CD14-positive monocyte (primary cell): ENCODE measurements around the gene GRK3. TPM values are rescaled to one million over a fixed set of nuclear protein-coding genes. Genes with fewer than 3 reads are reported as not detected.

ENCODE experiments used
- DNase-seq, 3 donors: peaks; one replicate each; pipeline ENCODE4 v3.0.0-alpha.2; 2011 to 2022
- H2AFZ ChIP-seq: 2 replicates; pipeline ENCODE4 v1.6.0; 2012; ENCODE audit warnings: mild to moderate bottlenecking, low read depth, low read length, inconsistent platforms; ENCODE audit not compliant: insufficient read depth, poor library complexity, severe bottlenecking
- H3K27ac ChIP-seq, 2 donors: 1 replicate in 1 of 2; 2 replicates in 1 of 2; pipeline ENCODE4 v1.5.1; 2012 to 2013; ENCODE audit warnings: low read length in 2 of 2, control low read depth in 1 of 2, inconsistent platforms in 1 of 2, low read depth in 1 of 2, mild to moderate bottlenecking in 1 of 2
- H3K27me3 ChIP-seq, 2 donors: one replicate each; pipeline versions ENCODE4 v1.6.0 to v1.6.1; 2011 to 2013; ENCODE audit warnings: low read length in 2 of 2; ENCODE audit not compliant: control insufficient read depth in 2 of 2, insufficient read depth in 2 of 2
- H3K36me3 ChIP-seq, 2 donors: replicated peaks in 1 of 2; 1 replicate in 1 of 2; 2 replicates in 1 of 2; pipeline versions ENCODE4 v1.5.1 to v1.6.1; 2012 to 2013; ENCODE audit warnings: low read length in 2 of 2, control low read depth in 1 of 2, inconsistent platforms in 1 of 2, mild to moderate bottlenecking in 1 of 2; ENCODE audit not compliant: insufficient read depth in 2 of 2, control insufficient read depth in 1 of 2
- H3K4me1 ChIP-seq, 2 donors: 1 replicate in 1 of 2; 2 replicates in 1 of 2; pipeline versions ENCODE4 v1.5.1 to v1.6.1; 2012 to 2013; ENCODE audit warnings: low read length in 2 of 2, control low read depth in 1 of 2, inconsistent platforms in 1 of 2, mild to moderate bottlenecking in 1 of 2, moderate library complexity in 1 of 2; ENCODE audit not compliant: insufficient read depth in 2 of 2, control insufficient read depth in 1 of 2
- H3K4me2 ChIP-seq: replicated peaks from 2 replicates; pipeline ENCODE3; 2012; ENCODE audit warnings: low read length, moderate library complexity, mild to moderate bottlenecking; ENCODE audit not compliant: poor library complexity, severe bottlenecking; ENCODE audit errors: extremely low read depth
- H3K4me3 ChIP-seq, 3 experiments: fragments of 200-600 bp in 1 of 3; sonication (generic) in 1 of 3; replicated peaks in 1 of 3; 1 replicate in 2 of 3; 2 replicates in 1 of 3; pipeline ENCODE4 v1.5.1; 2011 to 2013; ENCODE audit warnings: low read length in 3 of 3, mild to moderate bottlenecking in 3 of 3, control low read depth in 2 of 3, low read depth in 2 of 3, inconsistent platforms in 1 of 3, moderate library complexity in 1 of 3
- H3K79me2 ChIP-seq: 2 replicates; pipeline ENCODE4 v1.6.0; 2012; ENCODE audit warnings: mild to moderate bottlenecking, control low read depth, inconsistent platforms, low read length, moderate library complexity; ENCODE audit not compliant: insufficient read depth
- H3K9ac ChIP-seq: 2 replicates; pipeline ENCODE4 v1.6.0; 2017; ENCODE audit warnings: low read length, mild to moderate bottlenecking; ENCODE audit not compliant: insufficient read depth, poor library complexity, severe bottlenecking
- H3K9me3 ChIP-seq, 2 donors: replicated peaks in 1 of 2; 1 replicate in 1 of 2; 2 replicates in 1 of 2; pipeline versions ENCODE4 v1.5.1 to v1.6.1; 2012 to 2013; ENCODE audit warnings: low read length in 2 of 2, control low read depth in 1 of 2; ENCODE audit not compliant: control insufficient read depth in 1 of 2, insufficient read depth in 1 of 2
- H4K20me1 ChIP-seq: 2 replicates; pipeline ENCODE4 v1.6.0; 2012; ENCODE audit warnings: mild to moderate bottlenecking, low read length, control low read depth, moderate library complexity; ENCODE audit not compliant: insufficient read depth
- H3K27ac Mint-ChIP-seq, 7 donors: one replicate each; pipeline ENCODE4 v1.8.0; 2020; ENCODE audit warnings: mild to moderate bottlenecking in 7 of 7, mixed read lengths in 7 of 7, moderate library complexity in 6 of 7, inconsistent platforms in 2 of 7
- H3K27me3 Mint-ChIP-seq, 3 donors: one replicate each; pipeline ENCODE4 v1.8.0; 2021 to 2022; ENCODE audit warnings: low read depth in 3 of 3, mild to moderate bottlenecking in 3 of 3, mixed read lengths in 3 of 3, moderate library complexity in 3 of 3, inconsistent platforms in 1 of 3
- H3K36me3 Mint-ChIP-seq, 2 donors: one replicate each; pipeline ENCODE4 v1.8.0; 2020; ENCODE audit warnings: mixed read lengths in 2 of 2, inconsistent platforms in 1 of 2, mild to moderate bottlenecking in 1 of 2
- H3K4me1 Mint-ChIP-seq: one replicate; pipeline ENCODE4 v1.8.0; 2020; ENCODE audit warnings: mild to moderate bottlenecking, mixed read lengths
- H3K4me3 Mint-ChIP-seq, 2 donors: one replicate each; pipeline ENCODE4 v1.8.0; 2020; ENCODE audit warnings: mild to moderate bottlenecking in 2 of 2, mixed read lengths in 2 of 2, moderate library complexity in 1 of 2
- H3K9me3 Mint-ChIP-seq, 7 donors: one replicate each; pipeline ENCODE4 v1.8.0; 2020 to 2022; ENCODE audit warnings: mixed read lengths in 7 of 7, mild to moderate bottlenecking in 6 of 7, moderate library complexity in 6 of 7, inconsistent platforms in 2 of 7
- WGBS: methylation state at CpG from one replicate; pipeline ENCODE4 v1.1.5; 2013; ENCODE audit warnings: missing lambda C conversion rate; ENCODE audit not compliant: insufficient coverage; 5-methylcytosine and 5-hydroxymethylcytosine counted together
- intact Hi-C, 2 donors: fragments of 100-400 bp; cut with micrococcal nuclease; formaldehyde crosslinking; loops; one replicate each; pipeline versions ENCODE4 v1.15.0 to v1.15.1; 2023
- polyA plus RNA-seq, 3 donors: library from polyadenylated mRNA; depleted of rRNA in 1 of 3; unstranded in 2 of 3; stranded (reverse) in 1 of 3; fragments of 300-500 nt in 2 of 3; fragments of >200 nt in 1 of 3; fragmentation: Illumina TruSeq in 2 of 3; gene quantifications; 1 replicate in 2 of 3; 2 replicates in 1 of 3; pipeline ENCODE4 v1.2.3, GENCODE V29; 2012 to 2021
- TF ChIP-seq, protein P1 (sequence below): fragments of 200-600 bp; IDR thresholded peaks from one replicate; pipeline ENCODE4 v1.8.0; 2022; ENCODE audit warnings: antibody characterized with exemption, mild to moderate bottlenecking

The GRK3 gene
- polyA plus RNA-seq, 3 donors: 8.3 to 33.3 (median 9.6) TPM

GRCh38 chr22:25763239-25763777 lies 198.8 kb downstream of the GRK3 start:
- Histone ChIP-seq H3K4me3 (no peak overlapping the region), H3K9ac (no peak overlapping the region), H3K79me2 (no peaks in the 10 kb centered on the region), H2AFZ (no peak overlapping the region), H3K27me3 (no peaks in the 10 kb centered on the region), H3K4me2 (no peak overlapping the region), H3K36me3 (no peaks in the 10 kb centered on the region), H4K20me1 (no peaks in the 10 kb centered on the region), H3K9me3 (peaks cover 11 to 22% of the 10 kb centered on the region in 2 donors), H3K4me1 (peaks cover 14 to 16% of the 10 kb centered on the region in 2 donors), H3K27ac (no peak overlapping the region)
- 85% methylated on average over 6 of the region's 7 CpGs for WGBS
- DNase-seq: no peak
- no peak overlapping the region for H3K4me3 Mint-ChIP-seq
- peaks cover 4 to 12% (median 10%) of the 10 kb centered on the region in 3 donors for H3K27me3 Mint-ChIP-seq
- peaks cover 17% of the 10 kb centered on the region for H3K4me1 Mint-ChIP-seq
- intact Hi-C loops: no loop called here
- no peaks in the 10 kb centered on the region for H3K36me3 Mint-ChIP-seq
- peaks cover 9 to 21% (median 15%) of the 10 kb centered on the region in 7 donors for H3K9me3 Mint-ChIP-seq
- TF ChIP-seq, protein P1, sequence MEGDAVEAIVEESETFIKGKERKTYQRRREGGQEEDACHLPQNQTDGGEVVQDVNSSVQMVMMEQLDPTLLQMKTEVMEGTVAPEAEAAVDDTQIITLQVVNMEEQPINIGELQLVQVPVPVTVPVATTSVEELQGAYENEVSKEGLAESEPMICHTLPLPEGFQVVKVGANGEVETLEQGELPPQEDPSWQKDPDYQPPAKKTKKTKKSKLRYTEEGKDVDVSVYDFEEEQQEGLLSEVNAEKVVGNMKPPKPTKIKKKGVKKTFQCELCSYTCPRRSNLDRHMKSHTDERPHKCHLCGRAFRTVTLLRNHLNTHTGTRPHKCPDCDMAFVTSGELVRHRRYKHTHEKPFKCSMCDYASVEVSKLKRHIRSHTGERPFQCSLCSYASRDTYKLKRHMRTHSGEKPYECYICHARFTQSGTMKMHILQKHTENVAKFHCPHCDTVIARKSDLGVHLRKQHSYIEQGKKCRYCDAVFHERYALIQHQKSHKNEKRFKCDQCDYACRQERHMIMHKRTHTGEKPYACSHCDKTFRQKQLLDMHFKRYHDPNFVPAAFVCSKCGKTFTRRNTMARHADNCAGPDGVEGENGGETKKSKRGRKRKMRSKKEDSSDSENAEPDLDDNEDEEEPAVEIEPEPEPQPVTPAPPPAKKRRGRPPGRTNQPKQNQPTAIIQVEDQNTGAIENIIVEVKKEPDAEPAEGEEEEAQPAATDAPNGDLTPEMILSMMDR: no peak
- no peak overlapping the region for H3K27ac Mint-ChIP-seq

DNA sequence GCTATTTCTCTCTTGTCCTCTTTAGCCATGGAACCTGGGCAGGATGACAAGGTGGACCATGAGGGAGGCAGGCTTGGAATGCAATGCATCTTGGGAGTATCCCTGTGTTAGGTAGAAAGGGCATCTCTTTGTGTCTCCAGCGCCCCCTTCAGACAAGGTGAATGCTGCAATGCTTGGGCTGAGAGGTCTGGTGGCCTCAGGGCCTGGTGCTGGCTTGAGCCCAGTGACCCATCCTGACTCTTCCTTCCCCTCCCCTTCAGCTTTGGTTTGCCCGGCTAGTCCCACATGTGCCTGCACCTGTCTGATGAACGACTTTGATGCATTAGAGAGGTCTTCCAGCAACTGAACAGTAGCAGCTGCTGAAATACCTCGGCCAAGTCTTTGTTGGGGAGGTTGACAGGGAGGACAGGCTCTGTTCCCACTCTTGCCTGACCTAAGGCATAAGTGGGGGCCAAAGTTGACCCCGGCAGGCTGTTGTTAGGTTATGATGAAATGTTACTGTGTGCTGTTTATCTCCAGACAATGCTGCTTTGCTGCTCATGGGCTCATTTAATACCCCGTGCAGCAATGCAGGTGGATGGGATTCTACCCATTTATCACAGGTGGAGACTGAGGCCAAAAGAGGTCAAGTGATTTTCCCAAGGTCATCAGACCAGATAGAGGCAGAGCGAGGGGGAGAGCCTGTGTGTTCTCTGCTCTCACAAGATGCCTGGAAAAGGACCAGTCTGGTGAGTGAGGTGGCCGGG lies 200.0 kb downstream of the GRK3 start:
- DNase-seq: no peak
- H3K9me3 ChIP-seq: peaks cover 11 to 22% of the 10 kb centered on the region in 2 donors
- TF ChIP-seq, protein P1: no peak
- Mint-ChIP-seq H3K9me3 (peaks cover 9 to 21% (median 15%) of the 10 kb centered on the region in 7 donors), H3K27ac (no peak overlapping the region), H3K4me1 (peaks cover 14% of the 10 kb centered on the region), H3K27me3 (peaks cover 4 to 8% (median 7%) of the 10 kb centered on the region in 3 donors), H3K4me3 (no peak overlapping the region), H3K36me3 (no peaks in the 10 kb centered on the region)
- H2AFZ ChIP-seq: no peak overlapping the region
- H3K79me2 ChIP-seq: no peaks in the 10 kb centered on the region
- H3K4me3 ChIP-seq: no peak overlapping the region
- intact Hi-C loops: no loop called here
- no peaks in the 10 kb centered on the region for H4K20me1 ChIP-seq
- no peaks in the 10 kb centered on the region for H3K27me3 ChIP-seq
- WGBS: 86% methylated on average over 7 of the region's 8 CpGs
- H3K9ac ChIP-seq: no peak overlapping the region
- H3K4me2 ChIP-seq: no peak overlapping the region
- no peak overlapping the region for H3K27ac ChIP-seq
- no peaks in the 10 kb centered on the region for H3K36me3 ChIP-seq
- peaks cover 12 to 13% of the 10 kb centered on the region in 2 donors for H3K4me1 ChIP-seq
